GM21390 (cell line): ENCODE data around the gene CAMK1D.

ENCODE experiments used
- ATAC-seq: cut with Tn5 transposase; IDR thresholded peaks from one replicate; pipeline ENCODE4 v1.9.1; 2021; ENCODE audit not compliant: unreplicated experiment

Gene CAMK1D

DNA sequence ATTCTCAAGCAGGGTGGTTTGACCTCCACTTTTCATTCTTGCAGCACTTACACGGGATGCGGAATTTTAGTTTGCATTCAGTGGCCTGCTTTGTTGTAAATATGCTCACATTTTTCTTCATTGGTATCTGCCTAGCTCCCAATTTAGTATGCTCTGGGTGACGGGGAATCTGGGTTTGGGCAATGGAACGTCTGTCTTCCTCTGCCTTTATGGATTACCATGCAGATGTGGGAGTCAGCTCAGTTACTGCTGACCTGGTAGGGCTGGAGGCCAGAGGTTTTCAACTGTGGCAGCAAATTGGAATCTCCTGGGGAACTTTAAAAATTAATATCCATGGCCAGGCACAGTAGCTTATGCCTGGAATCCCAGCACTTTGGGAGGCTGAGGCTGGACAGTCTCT lies 161.6 kb downstream of the CAMK1D start:
- ATAC-seq, result no peak

DNA sequence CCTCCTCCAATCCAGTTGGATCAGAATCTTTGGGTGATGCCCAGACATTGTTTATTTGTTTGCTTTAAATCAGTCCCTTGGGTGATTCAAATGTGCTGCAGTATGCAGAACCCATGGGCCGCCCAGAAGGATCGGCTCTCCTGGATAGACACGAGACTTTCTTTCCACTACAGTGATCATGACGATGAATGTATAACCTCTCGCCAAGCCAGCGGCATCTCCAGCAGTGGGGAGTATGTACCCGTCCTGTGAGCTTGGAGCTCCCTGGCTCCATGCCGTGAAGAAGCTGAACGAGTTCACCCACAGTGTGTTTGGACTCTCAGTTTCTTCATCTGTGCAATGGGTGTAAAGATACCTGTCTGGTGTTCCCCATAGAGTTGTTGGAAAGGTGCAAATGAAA lies 162.3 kb downstream of the CAMK1D start:
- no peak for ATAC-seq

- no peak for ATAC-seq
Measured at GRCh38 chr10:12512332-12513002, 163.1 kb downstream of the CAMK1D start.

GRCh38 chr10:12513003-12513365 lies 163.6 kb downstream of the CAMK1D start:
- no peak for ATAC-seq

GRCh38 chr10:12513775-12514673 lies 164.7 kb downstream of the CAMK1D start:
- no peak for ATAC-seq

GRCh38 chr10:12518024-12518423 lies 168.7 kb downstream of the CAMK1D start:
- no peak for ATAC-seq

GRCh38 chr10:12521423-12521822 lies 172.1 kb downstream of the CAMK1D start:
- no peak for ATAC-seq

DNA sequence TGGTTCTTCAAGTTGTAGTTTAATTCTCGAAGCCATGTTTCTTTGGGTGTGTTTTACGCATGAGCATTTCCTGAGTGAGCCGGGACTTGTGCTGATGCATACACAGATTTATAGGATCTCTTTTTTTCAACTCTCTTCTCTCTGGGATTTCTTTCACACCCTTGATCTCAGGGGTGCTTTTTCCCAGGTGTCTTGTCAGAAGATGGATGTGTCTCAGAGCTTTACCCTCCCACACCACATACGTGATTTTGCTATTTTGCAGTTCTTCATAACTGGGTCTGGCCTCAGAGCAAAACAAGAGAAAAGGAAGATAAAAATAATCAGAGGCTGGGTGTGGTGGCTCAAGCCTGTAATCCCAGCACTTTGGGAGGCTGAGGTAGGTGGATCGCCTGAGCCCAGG lies 177.0 kb downstream of the CAMK1D start:
- no peak for ATAC-seq

GRCh38 chr10:12529976-12530375 lies 180.6 kb downstream of the CAMK1D start:
- ATAC-seq, result no peak

- no peak for ATAC-seq
Measured at GRCh38 chr10:12531305-12532220, 182.2 kb downstream of the CAMK1D start.

- ATAC-seq, result no peak
Measured at GRCh38 chr10:12533151-12533550, 183.8 kb downstream of the CAMK1D start.

GRCh38 chr10:12533723-12534122 lies 184.4 kb downstream of the CAMK1D start:
- ATAC-seq, result no peak

DNA sequence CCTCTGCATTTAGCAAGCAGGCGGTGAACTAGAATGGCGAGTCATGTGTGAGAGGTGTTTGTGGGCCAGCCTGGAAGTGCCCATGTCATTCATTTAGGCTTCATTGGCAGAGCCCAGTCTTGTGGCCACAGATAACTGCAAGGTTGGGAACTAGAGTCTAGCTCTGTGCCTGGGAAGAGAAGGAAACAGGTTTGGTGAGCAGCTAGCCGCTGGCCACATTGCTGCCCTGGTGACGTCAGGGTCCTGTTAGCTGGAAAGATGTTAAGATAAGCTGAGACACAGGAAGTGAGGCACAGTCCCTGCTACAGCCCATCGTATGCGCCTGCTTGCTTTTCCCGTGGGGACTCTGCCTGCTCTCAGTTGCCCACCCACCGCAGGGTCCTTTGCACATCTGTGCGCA lies 185.5 kb downstream of the CAMK1D start:
- no peak for ATAC-seq

DNA sequence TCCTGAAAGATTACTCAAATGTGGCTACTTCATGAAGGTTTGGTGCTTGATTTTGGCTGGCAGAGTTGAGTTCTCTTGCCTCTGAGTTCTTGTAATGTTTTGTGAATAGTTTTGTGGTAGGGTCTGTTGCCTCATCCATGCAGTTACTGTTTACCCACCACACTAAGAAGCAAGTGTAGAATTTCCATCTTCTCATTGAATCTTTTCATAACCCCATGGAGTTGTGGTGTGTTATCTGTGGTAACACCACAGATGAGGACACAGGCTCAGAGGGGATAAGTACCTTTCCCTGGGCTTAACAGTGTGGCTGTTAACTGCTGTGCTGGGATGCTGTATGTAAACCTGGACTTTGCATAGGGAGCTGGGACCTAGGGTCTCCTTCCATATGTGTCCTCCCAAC lies 186.3 kb downstream of the CAMK1D start:
- ATAC-seq, result no peak

- no peak for ATAC-seq
Measured at GRCh38 chr10:12538491-12538995, 189.2 kb downstream of the CAMK1D start.

DNA sequence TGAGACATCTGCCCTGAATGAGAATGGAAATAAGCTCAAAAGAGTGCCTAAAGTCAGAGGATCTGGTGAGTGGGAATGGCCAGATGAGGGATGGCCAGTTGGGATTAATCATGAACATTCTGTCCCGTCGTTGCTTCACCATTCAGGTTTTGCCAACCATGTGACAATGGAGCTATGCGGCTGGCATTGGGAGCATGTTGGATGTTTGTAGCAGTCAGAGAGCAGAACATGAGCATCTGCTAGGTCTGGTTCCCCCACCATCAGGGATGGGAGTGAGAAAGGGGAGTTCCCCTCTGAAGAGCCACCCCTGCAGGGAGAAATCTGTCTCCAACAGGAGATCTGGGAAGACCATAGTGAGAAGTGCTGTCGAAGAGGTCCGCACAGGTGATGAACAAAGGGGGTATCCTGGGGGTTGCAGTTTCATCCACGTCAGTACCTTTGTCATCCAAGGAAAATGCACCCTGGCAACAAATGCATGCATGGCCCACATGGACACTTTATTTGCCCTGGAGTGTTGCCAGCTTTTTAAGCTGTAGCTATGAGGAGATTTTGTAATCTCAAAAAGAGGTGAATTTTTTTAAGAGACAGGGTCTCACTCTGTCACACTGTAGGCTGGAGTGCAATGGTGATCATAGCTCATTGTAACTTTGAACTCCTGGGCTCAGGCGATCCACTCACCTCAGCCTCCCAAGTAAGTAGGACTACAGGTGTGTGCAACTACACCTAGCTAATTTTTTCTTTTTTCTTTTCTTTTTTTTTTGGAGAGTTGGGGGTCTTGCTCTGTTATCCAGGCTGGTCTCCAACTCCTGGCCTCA lies 190.2 kb downstream of the CAMK1D start:
- ATAC-seq, result no peak

DNA sequence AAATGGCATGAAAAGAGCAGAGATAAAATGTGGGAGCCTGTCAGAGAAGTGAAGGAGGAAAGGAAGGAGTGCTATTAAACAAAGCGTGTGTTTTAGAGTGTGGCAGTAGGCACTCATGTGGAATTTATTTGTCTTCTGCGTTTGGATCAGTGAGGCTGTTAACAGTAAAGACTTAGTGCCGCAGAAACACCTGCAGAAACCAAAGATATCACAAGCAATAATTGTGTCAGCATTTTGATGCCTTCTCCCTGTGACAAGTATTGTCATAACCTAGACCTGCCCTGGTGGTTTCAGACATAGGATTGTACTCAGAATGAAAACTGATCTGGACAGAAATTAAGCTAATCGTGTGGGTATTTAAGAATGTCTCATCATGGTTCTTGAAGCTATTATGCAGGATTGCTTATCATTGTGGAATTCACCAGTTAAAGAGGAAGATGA lies 191.0 kb downstream of the CAMK1D start:
- ATAC-seq, result no peak

DNA sequence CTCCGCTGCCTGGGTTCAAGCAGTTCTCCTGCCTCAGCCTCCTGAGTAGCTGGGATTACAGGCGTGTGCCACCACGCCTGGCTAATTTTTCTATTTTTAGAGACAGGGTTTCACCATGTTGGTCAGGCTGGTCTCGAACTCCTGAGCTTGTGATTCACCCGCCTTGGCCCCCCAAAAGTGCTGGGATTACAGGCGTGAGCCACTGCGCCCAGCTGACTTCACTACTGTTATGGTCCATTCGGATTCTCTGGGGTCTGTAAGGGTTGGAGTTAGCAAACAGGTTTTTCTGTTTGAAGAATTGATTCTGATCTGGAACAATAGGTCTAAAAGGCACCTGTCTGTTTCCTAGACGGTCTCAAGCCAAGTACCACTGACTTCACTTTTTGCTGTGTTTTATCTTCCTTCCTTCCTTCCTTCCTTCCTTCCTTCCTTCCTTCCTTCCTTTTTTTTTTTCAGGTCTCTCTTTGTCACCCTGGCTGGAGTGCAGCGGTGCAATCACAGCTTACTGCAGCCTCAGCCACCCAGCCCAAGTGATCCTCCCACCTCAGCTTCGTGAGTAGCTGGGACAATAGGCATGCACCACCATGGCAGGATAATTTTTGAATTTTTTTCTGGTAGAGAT lies 192.2 kb downstream of the CAMK1D start:
- no peak for ATAC-seq

DNA sequence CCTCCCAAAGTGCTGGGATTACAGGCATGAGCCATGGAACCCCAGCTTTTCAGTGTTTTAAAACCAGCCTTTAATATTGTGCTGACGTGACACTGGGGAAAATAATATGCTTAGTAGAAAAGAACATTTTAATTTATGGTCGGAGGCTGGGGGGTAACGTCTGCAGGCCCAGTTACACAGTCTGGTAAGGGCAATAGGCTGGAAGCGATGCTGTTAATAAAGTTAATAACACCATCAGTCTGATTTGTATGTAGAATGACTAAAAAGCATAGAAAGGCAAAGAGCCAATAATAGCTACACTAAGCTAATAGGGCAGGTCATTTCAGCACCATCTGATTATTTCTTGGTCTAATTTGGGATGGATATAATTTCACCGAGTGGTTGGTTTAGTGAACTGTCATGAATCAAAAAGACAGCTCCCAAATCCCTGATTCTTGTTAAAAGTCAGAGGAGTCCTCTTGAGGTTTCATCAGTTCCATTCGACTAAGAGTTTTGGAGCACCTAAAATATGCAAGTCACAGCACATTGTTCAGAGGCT lies 192.9 kb downstream of the CAMK1D start:
- no peak for ATAC-seq

GRCh38 chr10:12543589-12543988 lies 194.2 kb downstream of the CAMK1D start:
- no peak for ATAC-seq
